H1 (cell line): ENCODE results near the gene FCGR2B. TPM values are rescaled to one million over a fixed set of nuclear protein-coding genes. Genes with fewer than 3 reads are reported as not detected.
"Not testable (repeated sequence)": the region's sequence is repeated elsewhere in the genome, so short reads cannot be mapped to it uniquely, and the experiment has no call there.

ENCODE experiments used
- CTCF ChIA-PET: fragments of 300-600 bp; sonication (Branson Sonifier 250); formaldehyde crosslinking; loops from one replicate; lab custom pipeline; 2021; ENCODE audit not compliant: partially characterized antibody; lab: Charles Lee
- POLR2A ChIA-PET: fragments of 300-600 bp; sonication (Branson Sonifier 250); formaldehyde crosslinking; loops from one replicate; lab custom pipeline; 2021; ENCODE audit warnings: inconsistent platforms; ENCODE audit not compliant: partially characterized antibody; lab: Charles Lee
- DNase-seq, 2 experiments: peaks; one replicate each; pipeline versions ENCODE4 v3.0.0 to v3.0.0-alpha.2; 2010 to 2022; ENCODE audit warnings: low spot score in 2 of 2, low read depth in 1 of 2, mixed read lengths in 1 of 2
- FAIRE-seq: peaks from 2 replicates; lab custom pipeline; 2011; peaks lifted over from hg19 to GRCh38; lab: Jason Lieb, UNC
- H2AFZ ChIP-seq: 2 replicates; pipeline ENCODE4 v1.8.1; 2012; ENCODE audit warnings: low read length, inconsistent platforms
- H2AK5ac ChIP-seq: 2 replicates; pipeline ENCODE4 v1.6.1; 2013; ENCODE audit warnings: low read depth, low read length
- H2BK120ac ChIP-seq: replicated peaks from 2 replicates; pipeline ENCODE3; 2013; ENCODE audit warnings: low read depth, low read length, inconsistent platforms
- H2BK12ac ChIP-seq: 2 replicates; pipeline ENCODE4 v1.6.1; 2013; ENCODE audit warnings: low read depth, low read length
- H2BK15ac ChIP-seq: 2 replicates; pipeline ENCODE4 v1.6.1; 2013; ENCODE audit warnings: low read length
- H2BK20ac ChIP-seq: 2 replicates; pipeline ENCODE4 v1.6.1; 2013; ENCODE audit warnings: low read length
- H2BK5ac ChIP-seq: 2 replicates; pipeline ENCODE4 v1.6.1; 2013; ENCODE audit warnings: low read depth, low read length
- H3K14ac ChIP-seq: 2 replicates; pipeline ENCODE4 v1.6.1; 2013; ENCODE audit warnings: inconsistent platforms; ENCODE audit not compliant: insufficient read length
- H3K18ac ChIP-seq: 2 replicates; pipeline ENCODE4 v1.6.1; 2013; ENCODE audit warnings: low read length; ENCODE audit errors: extremely low read depth
- H3K23ac ChIP-seq: 2 replicates; pipeline ENCODE4 v1.6.1; 2013; ENCODE audit warnings: inconsistent platforms; ENCODE audit not compliant: insufficient read length
- H3K23me2 ChIP-seq: 2 replicates; pipeline ENCODE4 v1.6.1; 2013; ENCODE audit warnings: low read depth, low read length
- H3K27ac ChIP-seq: 2 replicates; pipeline ENCODE4 v1.6.1; 2011; ENCODE audit warnings: low read depth, low read length, inconsistent platforms
- H3K27me3 ChIP-seq, 4 experiments: replicated peaks in 1 of 4; 1 replicate in 1 of 4; 2 replicates in 3 of 4; pipeline versions ENCODE4 v1.6.1 to v1.8.1; 2011 to 2013; ENCODE audit warnings: low read length in 3 of 4, mild to moderate bottlenecking in 3 of 4, inconsistent platforms in 2 of 4, mixed read lengths in 2 of 4, moderate library complexity in 1 of 4; ENCODE audit not compliant: control insufficient read depth in 3 of 4, insufficient read depth in 3 of 4; ENCODE audit errors: extremely low read depth in 1 of 4
- H3K36me3 ChIP-seq, 4 experiments: 2 replicates each; pipeline versions ENCODE4 v1.6.1 to v1.8.1; 2011 to 2013; ENCODE audit warnings: mild to moderate bottlenecking in 4 of 4, low read length in 3 of 4, moderate library complexity in 2 of 4, control low read depth in 1 of 4, inconsistent platforms in 1 of 4; ENCODE audit not compliant: insufficient read depth in 4 of 4, control insufficient read depth in 2 of 4
- H3K4ac ChIP-seq: replicated peaks from 2 replicates; pipeline ENCODE3; 2013; ENCODE audit warnings: low read length, low read depth, mixed read lengths, inconsistent platforms; ENCODE audit not compliant: insufficient read length
- H3K4me1 ChIP-seq, 4 experiments: replicated peaks in 1 of 4; 1 replicate in 1 of 4; 2 replicates in 3 of 4; pipeline versions ENCODE4 v1.6.1 to v1.8.1; 2011 to 2013; ENCODE audit warnings: low read length in 3 of 4, inconsistent platforms in 2 of 4, mixed read lengths in 1 of 4; ENCODE audit not compliant: insufficient read depth in 4 of 4, control insufficient read depth in 3 of 4
- H3K4me2 ChIP-seq, 2 experiments: 2 replicates each; pipeline versions ENCODE4 v1.6.1 to v1.8.1; 2011 to 2013; ENCODE audit warnings: low read depth in 2 of 2, low read length in 2 of 2, control low read depth in 1 of 2, inconsistent platforms in 1 of 2, mild to moderate bottlenecking in 1 of 2; ENCODE audit not compliant: insufficient read depth in 1 of 2
- H3K4me3 ChIP-seq, 4 experiments: fragments of 200-600, 300-600 bp in 1 of 4; sonication (generic), shearing (Covaris generic), sonication (Bioruptor Twin) in 1 of 4; 2 replicates each; pipeline versions ENCODE4 v1.5.1 to v1.8.1; 2011 to 2016; ENCODE audit warnings: low read length in 4 of 4, low read depth in 3 of 4, control low read depth in 2 of 4, inconsistent platforms in 2 of 4, mild to moderate bottlenecking in 2 of 4, mixed read lengths in 1 of 4, moderate library complexity in 1 of 4; ENCODE audit not compliant: insufficient read depth in 2 of 4; ENCODE audit errors: extremely low read depth in 1 of 4
- H3K56ac ChIP-seq: replicated peaks from 2 replicates; pipeline ENCODE3; 2013; ENCODE audit warnings: low read depth, mild to moderate bottlenecking, mixed read lengths, low read length, inconsistent platforms; ENCODE audit not compliant: insufficient read length
- H3K79me1 ChIP-seq: 2 replicates; pipeline ENCODE4 v1.6.1; 2013; ENCODE audit warnings: low read depth, low read length, control low read depth
- H3K79me2 ChIP-seq, 2 experiments: 2 replicates each; pipeline versions ENCODE4 v1.6.1 to v1.8.1; 2012 to 2013; ENCODE audit warnings: low read length in 2 of 2, mild to moderate bottlenecking in 2 of 2, inconsistent platforms in 1 of 2; ENCODE audit not compliant: insufficient read depth in 2 of 2, control insufficient read depth in 1 of 2
- H3K9ac ChIP-seq, 4 experiments: replicated peaks in 1 of 4; 1 replicate in 1 of 4; 2 replicates in 3 of 4; pipeline versions ENCODE4 v1.6.1 to v1.8.1; 2011 to 2013; ENCODE audit warnings: low read depth in 3 of 4, low read length in 3 of 4, control low read depth in 2 of 4, mild to moderate bottlenecking in 2 of 4, moderate library complexity in 2 of 4, inconsistent platforms in 1 of 4; ENCODE audit errors: extremely low read depth in 1 of 4
- H3K9me3 ChIP-seq, 2 experiments: 2 replicates each; pipeline versions ENCODE4 v1.6.1 to v1.8.1; 2012 to 2013; ENCODE audit warnings: mild to moderate bottlenecking in 2 of 2, moderate library complexity in 2 of 2, control low read depth in 1 of 2, inconsistent platforms in 1 of 2, low read depth in 1 of 2, low read length in 1 of 2, mixed read lengths in 1 of 2; ENCODE audit not compliant: insufficient read depth in 2 of 2
- H4K20me1 ChIP-seq, 2 experiments: replicated peaks in 1 of 2; 2 replicates each; pipeline versions ENCODE3 to v1.8.1; 2011 to 2013; ENCODE audit warnings: inconsistent platforms in 2 of 2, low read length in 2 of 2, mild to moderate bottlenecking in 1 of 2; ENCODE audit not compliant: insufficient read depth in 2 of 2, control insufficient read depth in 1 of 2
- H4K5ac ChIP-seq: 2 replicates; pipeline ENCODE4 v1.6.1; 2013; ENCODE audit warnings: low read length, low read depth, mixed read lengths, inconsistent platforms; ENCODE audit not compliant: insufficient read length
- H4K8ac ChIP-seq: 2 replicates; pipeline ENCODE4 v1.8.0; 2013; ENCODE audit warnings: mild to moderate bottlenecking, moderate library complexity, low read length, inconsistent platforms; ENCODE audit not compliant: insufficient read depth; ENCODE audit errors: extremely low read depth
- H4K91ac ChIP-seq: replicated peaks from 2 replicates; pipeline ENCODE3; 2013; ENCODE audit warnings: low read length, mixed read lengths, inconsistent platforms; ENCODE audit not compliant: insufficient read length
- WGBS, 2 experiments: shearing (Covaris generic) in 1 of 2; methylation state at CpG; one replicate each; pipeline versions ENCODE4 v1.1.6 to v1.1.7; 2013 to 2015; ENCODE audit warnings: low lambda C conversion rate in 2 of 2, mixed read lengths in 2 of 2, inconsistent platforms in 1 of 2, low coverage in 1 of 2, missing lambda C conversion rate in 1 of 2; ENCODE audit not compliant: insufficient replicate concordance in 2 of 2, insufficient coverage in 1 of 2, insufficient read length in 1 of 2; ENCODE audit errors: extremely low coverage in 1 of 2, missing lambda C conversion rate in 1 of 2; 5-methylcytosine and 5-hydroxymethylcytosine counted together
- polyA plus RNA-seq, 7 experiments: library from polyadenylated mRNA; depleted of rRNA in 3 of 7; stranded (reverse) in 5 of 7; unstranded in 2 of 7; fragments of >200 nt in 5 of 7; fragments of 200-250 nt in 2 of 7; gene quantifications; 1 replicate in 5 of 7; 2 replicates in 1 of 7; 4 replicates in 1 of 7; pipeline versions ENCODE4 v1.2.1 to v1.2.3, GENCODE V29; 2011 to 2013; ENCODE audit warnings: missing spikeins in 2 of 7, mixed read lengths in 2 of 7
- total RNA-seq: library from RNA; stranded (reverse); fragmentation: NEBNext Ultra II Directional; extraction: Animal tissue kit (Norgen Biotek cat#: 25700); gene quantifications from 2 replicates; pipeline ENCODE4 v1.2.1, GENCODE V29; 2021

FCGR2B gene
- total and polyA plus RNA-seq, 2 of the 8 experiments (the other 6 are each of a cell fraction or from before 2014, with no cell fraction given) = 0.05 TPM; not detected in 1

DNA sequence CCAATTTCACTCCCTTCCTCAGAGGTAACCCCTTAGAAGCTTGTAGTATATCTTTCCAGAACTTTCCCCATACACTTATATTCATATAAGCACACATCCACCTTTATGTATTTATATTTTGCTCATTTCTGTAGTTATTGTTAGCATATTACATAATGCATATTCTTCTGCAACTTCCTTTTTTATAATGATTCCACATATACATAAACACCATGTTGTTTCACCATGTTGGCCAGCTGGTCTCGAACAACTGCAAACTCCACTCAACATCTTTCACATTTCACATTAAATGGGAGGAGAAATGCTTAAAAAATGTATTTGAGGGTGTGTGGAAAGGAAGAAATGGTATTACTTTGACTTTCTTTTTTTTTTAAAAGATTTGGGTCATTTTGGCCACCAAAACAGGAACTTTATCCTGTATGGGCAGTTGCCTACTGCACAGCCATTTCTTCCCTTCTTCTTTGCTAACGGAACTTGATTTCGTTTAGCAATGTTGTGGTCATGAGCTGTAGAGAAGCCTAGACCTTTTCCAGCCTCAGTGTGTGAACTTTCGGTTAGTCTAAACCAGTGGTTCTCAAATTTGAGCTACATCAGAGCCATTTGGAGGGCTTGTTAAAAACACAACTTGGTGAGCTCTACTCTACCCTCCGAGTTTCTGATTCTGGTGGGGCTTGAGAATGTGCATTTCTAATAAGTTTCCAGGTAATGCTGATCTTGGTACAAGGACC, 19.3 kb upstream of the FCGR2B start:
- POLR2A ChIA-PET, H2BK12ac ChIP-seq, H3K36me3 ChIP-seq, H4K8ac ChIP-seq, H3K4me2 ChIP-seq, FAIRE-seq, H4K91ac ChIP-seq, H3K56ac ChIP-seq, H3K9ac ChIP-seq, H3K4me3 ChIP-seq, H3K79me2 ChIP-seq, H4K5ac ChIP-seq, H3K18ac ChIP-seq, H2BK120ac ChIP-seq, H2BK20ac ChIP-seq, H3K9me3 ChIP-seq, H2BK15ac ChIP-seq, H4K20me1 ChIP-seq, H3K23ac ChIP-seq, DNase-seq, H3K27me3 ChIP-seq, H3K79me1 ChIP-seq, H3K4me1 ChIP-seq, H2AFZ ChIP-seq, H2BK5ac ChIP-seq, H3K23me2 ChIP-seq, CTCF ChIA-PET, H3K4ac ChIP-seq, H3K27ac ChIP-seq, H2AK5ac ChIP-seq, H3K14ac ChIP-seq: not testable (repeated sequence)
- WGBS, 2 experiments = 89% methylated on average over 5 of the region's 5 CpGs; no CpG with 5 or more reads in 1 of the 2 experiments

DNA sequence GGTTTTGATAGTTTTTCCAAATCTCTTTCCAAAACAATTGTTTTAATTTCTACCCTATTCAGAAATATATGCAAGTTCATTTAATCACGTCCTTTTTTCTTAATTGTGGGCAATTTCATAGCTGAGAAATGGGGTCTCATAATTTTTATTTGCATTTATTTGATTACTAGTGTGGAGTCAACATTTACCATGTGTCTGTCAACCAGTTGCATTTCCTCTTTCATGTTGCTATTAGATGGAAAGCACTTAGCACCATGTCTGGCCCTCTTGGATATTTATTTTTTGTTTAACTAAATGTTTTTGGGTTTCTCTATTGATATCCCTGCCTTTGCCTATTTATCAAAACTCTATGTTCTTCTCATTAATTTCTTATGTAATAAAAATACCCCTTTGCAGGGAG, 18.1 kb upstream of the FCGR2B start:
- H3K27me3 ChIP-seq, H2BK15ac ChIP-seq, H3K14ac ChIP-seq, H3K4me2 ChIP-seq, H3K18ac ChIP-seq, H2BK120ac ChIP-seq, H3K9me3 ChIP-seq, H3K4me3 ChIP-seq, H3K79me2 ChIP-seq, H4K20me1 ChIP-seq, H3K23ac ChIP-seq, H3K9ac ChIP-seq, FAIRE-seq, H2BK20ac ChIP-seq, H3K4ac ChIP-seq, H3K79me1 ChIP-seq, H3K27ac ChIP-seq, H2BK12ac ChIP-seq, POLR2A ChIA-PET, H4K5ac ChIP-seq, H3K36me3 ChIP-seq, H3K4me1 ChIP-seq, H3K23me2 ChIP-seq, H2BK5ac ChIP-seq, H4K8ac ChIP-seq, H2AK5ac ChIP-seq, H2AFZ ChIP-seq, H4K91ac ChIP-seq, DNase-seq, H3K56ac ChIP-seq: not testable (repeated sequence)
- CTCF ChIA-PET = interaction anchor here (1.0 kb wide), 1 partner anchor 82 kb away, joined by 3 read pairs; no protein-coding TSS in a partner anchor
- WGBS, 2 experiments = 80% methylated on average over 1 of the region's 1 CpG; no CpG with 5 or more reads in 1 of the 2 experiments
